CD14-positive monocyte (primary cell): ENCODE data around the gene MEF2D. TPM values are rescaled to one million over a fixed set of nuclear protein-coding genes. Genes with fewer than 3 reads are reported as not detected.

Experiments
- DNase-seq, 3 donors: peaks; one replicate each; pipeline ENCODE4 v3.0.0-alpha.2; 2011 to 2022
- H2AFZ ChIP-seq: 2 replicates; pipeline ENCODE4 v1.6.0; 2012; ENCODE audit warnings: mild to moderate bottlenecking, low read depth, low read length, inconsistent platforms; ENCODE audit not compliant: insufficient read depth, poor library complexity, severe bottlenecking
- H3K27ac ChIP-seq, 2 donors: 1 replicate in 1 of 2; 2 replicates in 1 of 2; pipeline ENCODE4 v1.5.1; 2012 to 2013; ENCODE audit warnings: low read length in 2 of 2, control low read depth in 1 of 2, inconsistent platforms in 1 of 2, low read depth in 1 of 2, mild to moderate bottlenecking in 1 of 2
- H3K27me3 ChIP-seq, 2 donors: one replicate each; pipeline versions ENCODE4 v1.6.0 to v1.6.1; 2011 to 2013; ENCODE audit warnings: low read length in 2 of 2; ENCODE audit not compliant: control insufficient read depth in 2 of 2, insufficient read depth in 2 of 2
- H3K36me3 ChIP-seq, 2 donors: replicated peaks in 1 of 2; 1 replicate in 1 of 2; 2 replicates in 1 of 2; pipeline versions ENCODE4 v1.5.1 to v1.6.1; 2012 to 2013; ENCODE audit warnings: low read length in 2 of 2, control low read depth in 1 of 2, inconsistent platforms in 1 of 2, mild to moderate bottlenecking in 1 of 2; ENCODE audit not compliant: insufficient read depth in 2 of 2, control insufficient read depth in 1 of 2
- H3K4me1 ChIP-seq, 2 donors: 1 replicate in 1 of 2; 2 replicates in 1 of 2; pipeline versions ENCODE4 v1.5.1 to v1.6.1; 2012 to 2013; ENCODE audit warnings: low read length in 2 of 2, control low read depth in 1 of 2, inconsistent platforms in 1 of 2, mild to moderate bottlenecking in 1 of 2, moderate library complexity in 1 of 2; ENCODE audit not compliant: insufficient read depth in 2 of 2, control insufficient read depth in 1 of 2
- H3K4me2 ChIP-seq: replicated peaks from 2 replicates; pipeline ENCODE3; 2012; ENCODE audit warnings: low read length, moderate library complexity, mild to moderate bottlenecking; ENCODE audit not compliant: poor library complexity, severe bottlenecking; ENCODE audit errors: extremely low read depth
- H3K4me3 ChIP-seq, 3 experiments: fragments of 200-600 bp in 1 of 3; sonication (generic) in 1 of 3; replicated peaks in 1 of 3; 1 replicate in 2 of 3; 2 replicates in 1 of 3; pipeline ENCODE4 v1.5.1; 2011 to 2013; ENCODE audit warnings: low read length in 3 of 3, mild to moderate bottlenecking in 3 of 3, control low read depth in 2 of 3, low read depth in 2 of 3, inconsistent platforms in 1 of 3, moderate library complexity in 1 of 3
- H3K79me2 ChIP-seq: 2 replicates; pipeline ENCODE4 v1.6.0; 2012; ENCODE audit warnings: mild to moderate bottlenecking, control low read depth, inconsistent platforms, low read length, moderate library complexity; ENCODE audit not compliant: insufficient read depth
- H3K9ac ChIP-seq: 2 replicates; pipeline ENCODE4 v1.6.0; 2017; ENCODE audit warnings: low read length, mild to moderate bottlenecking; ENCODE audit not compliant: insufficient read depth, poor library complexity, severe bottlenecking
- H3K9me3 ChIP-seq, 2 donors: replicated peaks in 1 of 2; 1 replicate in 1 of 2; 2 replicates in 1 of 2; pipeline versions ENCODE4 v1.5.1 to v1.6.1; 2012 to 2013; ENCODE audit warnings: low read length in 2 of 2, control low read depth in 1 of 2; ENCODE audit not compliant: control insufficient read depth in 1 of 2, insufficient read depth in 1 of 2
- H4K20me1 ChIP-seq: 2 replicates; pipeline ENCODE4 v1.6.0; 2012; ENCODE audit warnings: mild to moderate bottlenecking, low read length, control low read depth, moderate library complexity; ENCODE audit not compliant: insufficient read depth
- H3K27ac Mint-ChIP-seq, 7 donors: one replicate each; pipeline ENCODE4 v1.8.0; 2020; ENCODE audit warnings: mild to moderate bottlenecking in 7 of 7, mixed read lengths in 7 of 7, moderate library complexity in 6 of 7, inconsistent platforms in 2 of 7
- H3K27me3 Mint-ChIP-seq, 3 donors: one replicate each; pipeline ENCODE4 v1.8.0; 2021 to 2022; ENCODE audit warnings: low read depth in 3 of 3, mild to moderate bottlenecking in 3 of 3, mixed read lengths in 3 of 3, moderate library complexity in 3 of 3, inconsistent platforms in 1 of 3
- H3K36me3 Mint-ChIP-seq, 2 donors: one replicate each; pipeline ENCODE4 v1.8.0; 2020; ENCODE audit warnings: mixed read lengths in 2 of 2, inconsistent platforms in 1 of 2, mild to moderate bottlenecking in 1 of 2
- H3K4me1 Mint-ChIP-seq: one replicate; pipeline ENCODE4 v1.8.0; 2020; ENCODE audit warnings: mild to moderate bottlenecking, mixed read lengths
- H3K4me3 Mint-ChIP-seq, 2 donors: one replicate each; pipeline ENCODE4 v1.8.0; 2020; ENCODE audit warnings: mild to moderate bottlenecking in 2 of 2, mixed read lengths in 2 of 2, moderate library complexity in 1 of 2
- H3K9me3 Mint-ChIP-seq, 7 donors: one replicate each; pipeline ENCODE4 v1.8.0; 2020 to 2022; ENCODE audit warnings: mixed read lengths in 7 of 7, mild to moderate bottlenecking in 6 of 7, moderate library complexity in 6 of 7, inconsistent platforms in 2 of 7
- WGBS: methylation state at CpG from one replicate; pipeline ENCODE4 v1.1.5; 2013; ENCODE audit warnings: missing lambda C conversion rate; ENCODE audit not compliant: insufficient coverage; 5-methylcytosine and 5-hydroxymethylcytosine counted together
- intact Hi-C, 2 donors: fragments of 100-400 bp; cut with micrococcal nuclease; formaldehyde crosslinking; loops; one replicate each; pipeline versions ENCODE4 v1.15.0 to v1.15.1; 2023
- polyA plus RNA-seq, 3 donors: library from polyadenylated mRNA; depleted of rRNA in 1 of 3; unstranded in 2 of 3; stranded (reverse) in 1 of 3; fragments of 300-500 nt in 2 of 3; fragments of >200 nt in 1 of 3; fragmentation: Illumina TruSeq in 2 of 3; gene quantifications; 1 replicate in 2 of 3; 2 replicates in 1 of 3; pipeline ENCODE4 v1.2.3, GENCODE V29; 2012 to 2021
- TF ChIP-seq, protein P1 (sequence below): fragments of 200-600 bp; IDR thresholded peaks from one replicate; pipeline ENCODE4 v1.8.0; 2022; ENCODE audit warnings: antibody characterized with exemption, mild to moderate bottlenecking

The MEF2D gene
- polyA plus RNA-seq, 3 donors = 4.5 to 66.4 (median 8.0) TPM

DNA sequence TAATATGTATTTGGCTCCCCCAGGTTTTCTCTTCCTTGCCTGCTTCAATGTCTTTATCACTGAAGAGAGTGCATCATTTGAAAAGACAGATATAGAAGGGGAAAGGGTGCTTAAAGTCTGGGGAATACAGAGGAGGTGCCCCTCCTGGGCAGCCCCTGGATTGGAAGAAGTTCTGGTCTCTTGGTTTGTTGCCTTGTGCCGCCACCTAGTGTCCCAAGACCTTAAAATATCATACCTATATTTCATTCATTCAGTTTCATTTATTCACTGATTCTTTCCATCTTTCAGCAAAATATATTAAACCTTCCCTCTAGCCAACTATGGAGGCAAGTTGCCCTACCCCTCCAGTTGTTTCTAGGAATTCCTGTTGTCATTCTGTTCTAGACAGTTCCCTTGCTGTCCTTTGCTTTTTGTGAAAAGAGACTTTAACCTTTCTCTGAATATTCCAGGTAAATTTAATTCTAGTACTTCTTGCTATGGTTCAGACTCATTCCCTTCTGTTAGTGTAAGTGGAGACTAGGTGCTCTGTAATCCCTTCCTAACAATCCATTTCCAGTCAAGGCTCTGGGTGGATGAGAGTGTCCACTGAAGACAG lies 56.1 kb downstream of the MEF2D start:
- WGBS = no CpG with 5 or more reads among the region's 1 CpG
- intact Hi-C loops = loop anchor here (1.0 to 2.0 kb wide), 2 partner anchors 59 to 60 kb away; no protein-coding TSS in a partner anchor

DNA sequence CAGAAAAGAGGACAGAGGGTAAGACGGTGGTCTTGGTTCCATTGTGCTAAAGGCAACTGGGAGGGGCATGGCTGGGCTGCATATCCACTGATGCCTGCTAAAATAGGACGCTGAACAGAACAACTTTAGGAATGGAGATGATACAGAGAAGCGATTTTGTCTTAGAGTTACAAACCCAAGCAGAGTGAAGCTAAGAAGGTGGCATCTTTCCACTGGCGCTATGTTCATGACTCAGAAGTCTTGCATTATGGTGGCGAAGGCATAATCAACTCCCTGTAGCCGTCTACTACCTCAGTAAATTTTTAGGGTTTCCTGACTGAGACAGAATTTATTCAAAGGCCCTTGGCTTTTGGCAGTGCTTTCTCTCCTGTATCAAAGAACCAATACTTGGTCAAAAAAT lies 57.3 kb downstream of the MEF2D start:
- H3K27me3 ChIP-seq = peaks cover 61 to 70% of the 10 kb centered on the region in 2 donors
- H3K4me3 Mint-ChIP-seq = peak overlapping the region in 1 of 2 donors; percentile 69

More for the DNA sequence above, 56.1 kb downstream of the MEF2D start:
- peak overlapping the region in 1 of 2 donors; percentile 41 for H3K4me3 Mint-ChIP-seq
- Histone ChIP-seq H3K36me3 (no peaks in the 10 kb centered on the region), H3K79me2 (no peaks in the 10 kb centered on the region), H3K4me3 (no peak overlapping the region), H3K4me2 (no peak overlapping the region), H4K20me1 (no peaks in the 10 kb centered on the region), H2AFZ (no peak overlapping the region), H3K9me3 (peaks cover 0 to 18% of the 10 kb centered on the region in 2 donors), H3K27me3 (peaks cover 48 to 57% of the 10 kb centered on the region in 2 donors), H3K27ac (no peak overlapping the region), H3K4me1 (peaks cover 0 to 4% of the 10 kb centered on the region in 2 donors), H3K9ac (no peak overlapping the region)
- H3K36me3 Mint-ChIP-seq = peaks cover 0 to 2% of the 10 kb centered on the region in 2 donors
- no peak for DNase-seq
- H3K27me3 Mint-ChIP-seq = peaks cover 65 to 77% (median 71%) of the 10 kb centered on the region in 3 donors
- TF ChIP-seq, protein P1, sequence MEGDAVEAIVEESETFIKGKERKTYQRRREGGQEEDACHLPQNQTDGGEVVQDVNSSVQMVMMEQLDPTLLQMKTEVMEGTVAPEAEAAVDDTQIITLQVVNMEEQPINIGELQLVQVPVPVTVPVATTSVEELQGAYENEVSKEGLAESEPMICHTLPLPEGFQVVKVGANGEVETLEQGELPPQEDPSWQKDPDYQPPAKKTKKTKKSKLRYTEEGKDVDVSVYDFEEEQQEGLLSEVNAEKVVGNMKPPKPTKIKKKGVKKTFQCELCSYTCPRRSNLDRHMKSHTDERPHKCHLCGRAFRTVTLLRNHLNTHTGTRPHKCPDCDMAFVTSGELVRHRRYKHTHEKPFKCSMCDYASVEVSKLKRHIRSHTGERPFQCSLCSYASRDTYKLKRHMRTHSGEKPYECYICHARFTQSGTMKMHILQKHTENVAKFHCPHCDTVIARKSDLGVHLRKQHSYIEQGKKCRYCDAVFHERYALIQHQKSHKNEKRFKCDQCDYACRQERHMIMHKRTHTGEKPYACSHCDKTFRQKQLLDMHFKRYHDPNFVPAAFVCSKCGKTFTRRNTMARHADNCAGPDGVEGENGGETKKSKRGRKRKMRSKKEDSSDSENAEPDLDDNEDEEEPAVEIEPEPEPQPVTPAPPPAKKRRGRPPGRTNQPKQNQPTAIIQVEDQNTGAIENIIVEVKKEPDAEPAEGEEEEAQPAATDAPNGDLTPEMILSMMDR = peak; percentile 42
- no peak overlapping the region for H3K27ac Mint-ChIP-seq
- peaks cover 4% of the 10 kb centered on the region for H3K4me1 Mint-ChIP-seq
- H3K9me3 Mint-ChIP-seq = peaks cover 0 to 8% (median 3%) of the 10 kb centered on the region in 7 donors

More for the DNA sequence above, 57.3 kb downstream of the MEF2D start:
- Histone ChIP-seq H4K20me1 (no peaks in the 10 kb centered on the region), H3K4me1 (peaks cover 0 to 4% of the 10 kb centered on the region in 2 donors), H3K9me3 (peaks cover 0 to 27% of the 10 kb centered on the region in 2 donors), H3K36me3 (no peaks in the 10 kb centered on the region), H3K4me3 (no peak overlapping the region), H3K9ac (no peak overlapping the region), H3K27ac (no peak overlapping the region), H2AFZ (no peak overlapping the region), H3K4me2 (no peak overlapping the region), H3K79me2 (no peaks in the 10 kb centered on the region)
- WGBS = 51% methylated on average over 6 of the region's 6 CpGs
- peaks cover 73 to 82% (median 76%) of the 10 kb centered on the region in 3 donors for H3K27me3 Mint-ChIP-seq
- peaks cover 0 to 8% (median 0%) of the 10 kb centered on the region in 7 donors for H3K9me3 Mint-ChIP-seq
- H3K4me1 Mint-ChIP-seq = peaks cover 8% of the 10 kb centered on the region
- no peak for DNase-seq
- intact Hi-C loops = no loop called here
- H3K36me3 Mint-ChIP-seq = no peaks in the 10 kb centered on the region
- TF ChIP-seq, protein P1 = no peak
- H3K27ac Mint-ChIP-seq = no peak overlapping the region
